GM12878 (cell line): Measurements from ENCODE around the gene CXorf38. TPM values are rescaled to one million over a fixed set of nuclear protein-coding genes. Genes with fewer than 3 reads are reported as not detected.

Experiments
- polyA plus RNA-seq, 11 experiments: library from polyadenylated mRNA; depleted of rRNA in 4 of 11; unstranded in 6 of 11; stranded (reverse) in 5 of 11; fragments of >200 nt; fragmentation: Nextera tagmentation in 4 of 11; fragmentation: Illumina TruSeq in 1 of 11; extraction: Ambion mirVana in 4 of 11; extraction: Trizol in 1 of 11; gene quantifications; 1 replicate in 1 of 11; 2 replicates in 10 of 11; pipeline versions ENCODE4 v1.2.1 to v1.2.3, GENCODE V29; 2011 to 2016; ENCODE audit warnings: inconsistent platforms in 2 of 11, missing spikeins in 2 of 11, low read depth in 1 of 11
- total RNA-seq, 4 experiments: library from RNA; depleted of rRNA in 3 of 4; stranded (reverse); fragments of >200 nt in 3 of 4; fragmentation: Illumina TruSeq in 1 of 4; extraction: Trizol in 1 of 4; gene quantifications; 2 replicates each; pipeline versions ENCODE4 v1.2.1 to v1.2.3, GENCODE V29; 2013 to 2021
- TF ChIP-seq, protein P1 (sequence below): IDR thresholded peaks from 2 replicates; pipeline ENCODE4 v1.6.1; 2011; ENCODE audit warnings: borderline replicate concordance, low read depth, mild to moderate bottlenecking, moderate library complexity, mixed read lengths, low read length; ENCODE audit not compliant: insufficient read depth; ENCODE audit errors: extremely low read length

Gene CXorf38
- total and polyA plus RNA-seq, 10 of the 15 experiments (the other 5 are each of a cell fraction or from before 2014, with no cell fraction given) = 2.2 to 50.1 (median 18.8) TPM

DNA sequence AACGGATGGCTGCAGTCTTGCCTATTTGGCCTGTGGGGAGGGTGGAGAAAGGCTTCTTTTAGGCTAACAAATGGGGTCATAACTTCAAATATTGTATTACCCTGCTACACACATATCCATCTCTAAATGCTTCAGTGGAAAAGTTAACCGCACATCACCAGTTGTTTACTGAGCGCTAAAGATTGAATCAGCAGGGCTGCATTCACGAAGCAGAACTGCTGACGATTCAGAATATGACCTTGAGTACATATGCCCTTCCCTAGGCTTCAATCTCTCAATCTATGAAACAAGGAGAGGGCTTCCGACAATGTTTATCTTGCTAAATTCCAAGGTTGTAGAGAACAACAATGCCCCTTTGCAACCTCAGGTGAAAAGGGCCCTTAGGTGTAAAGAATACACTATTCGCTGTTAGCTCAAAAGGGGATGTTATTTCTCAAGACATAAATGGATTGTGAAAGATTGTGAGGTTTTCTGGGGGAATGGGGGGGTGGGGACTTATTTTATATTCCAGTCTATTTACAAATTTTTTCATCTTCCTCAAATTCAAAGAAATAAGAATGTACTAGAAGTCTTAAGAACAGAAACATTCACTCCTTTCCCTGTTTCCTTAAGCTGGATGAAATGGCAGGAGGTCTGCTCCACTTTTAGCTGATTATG lies 69.2 kb downstream of the CXorf38 start (continued):
- TF ChIP-seq, protein P1, sequence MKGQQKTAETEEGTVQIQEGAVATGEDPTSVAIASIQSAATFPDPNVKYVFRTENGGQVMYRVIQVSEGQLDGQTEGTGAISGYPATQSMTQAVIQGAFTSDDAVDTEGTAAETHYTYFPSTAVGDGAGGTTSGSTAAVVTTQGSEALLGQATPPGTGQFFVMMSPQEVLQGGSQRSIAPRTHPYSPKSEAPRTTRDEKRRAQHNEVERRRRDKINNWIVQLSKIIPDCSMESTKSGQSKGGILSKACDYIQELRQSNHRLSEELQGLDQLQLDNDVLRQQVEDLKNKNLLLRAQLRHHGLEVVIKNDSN = no peak

Other genes with a start within 250 kb of the CXorf38 start
- gene ATP6AP2, start 66.6 kb downstream of the CXorf38 start, total RNA-seq (2014; rRNA removed) = 36.3 and 46.0 TPM in 2 replicates
- gene ATP6AP2, start 66.6 kb downstream of the CXorf38 start, total RNA-seq (2014; rRNA removed; fragmentation: Illumina TruSeq; extraction: Trizol) = 47.4 and 50.0 TPM in 2 replicates
- 52.4 and 59.4 TPM in 2 replicates for gene ATP6AP2, start 66.6 kb downstream of the CXorf38 start, total RNA-seq (2021)
- gene ATP6AP2, start 66.6 kb downstream of the CXorf38 start, polyA plus RNA-seq (2011; rRNA removed) = 132 and 141 TPM in 2 replicates
- gene ATP6AP2, start 66.6 kb downstream of the CXorf38 start, polyA plus RNA-seq (2014; fragmentation: Illumina TruSeq; extraction: Trizol) = 88.1 and 94.4 TPM in 2 replicates
- gene ATP6AP2, start 66.6 kb downstream of the CXorf38 start, polyA plus RNA-seq (2014; fragmentation: Nextera tagmentation; extraction: Ambion mirVana) = 10 to 100 TPM; 45.5 to 59.5 TPM
- gene ATP6AP2, start 66.6 kb downstream of the CXorf38 start, polyA plus RNA-seq (2014; rRNA removed) = 35.3 and 42.5 TPM in 2 replicates
- 100 to 1,000 TPM; 121 to 130 TPM for gene ATP6AP2, start 66.6 kb downstream of the CXorf38 start, polyA plus RNA-seq (2016; fragmentation: Nextera tagmentation; extraction: Ambion mirVana)
- not detected in 2 replicates for gene MPC1L, start 24.1 kb downstream of the CXorf38 start, total RNA-seq (2014; rRNA removed)
- gene MPC1L, start 24.1 kb downstream of the CXorf38 start, total RNA-seq (2014; rRNA removed; fragmentation: Illumina TruSeq; extraction: Trizol) = not detected in 2 replicates
- gene MPC1L, start 24.1 kb downstream of the CXorf38 start, total RNA-seq (2021) = not detected in 2 replicates
- not detected in 2 replicates for gene MPC1L, start 24.1 kb downstream of the CXorf38 start, polyA plus RNA-seq (2011; rRNA removed)
- not detected in 2 replicates for gene MPC1L, start 24.1 kb downstream of the CXorf38 start, polyA plus RNA-seq (2014; fragmentation: Illumina TruSeq; extraction: Trizol)
- not detected for gene MPC1L, start 24.1 kb downstream of the CXorf38 start, polyA plus RNA-seq (2014; fragmentation: Nextera tagmentation; extraction: Ambion mirVana)
- gene MPC1L, start 24.1 kb downstream of the CXorf38 start, polyA plus RNA-seq (2014; rRNA removed) = not detected in 2 replicates
- gene MPC1L, start 24.1 kb downstream of the CXorf38 start, polyA plus RNA-seq (2016; fragmentation: Nextera tagmentation; extraction: Ambion mirVana) = not detected
- 30.7 and 31.7 TPM in 2 replicates for gene MED14, start 88.0 kb upstream of the CXorf38 start, total RNA-seq (2014; rRNA removed)
- 26.1 and 29.8 TPM in 2 replicates for gene MED14, start 88.0 kb upstream of the CXorf38 start, total RNA-seq (2014; rRNA removed; fragmentation: Illumina TruSeq; extraction: Trizol)
- 43.9 and 46.6 TPM in 2 replicates for gene MED14, start 88.0 kb upstream of the CXorf38 start, total RNA-seq (2021)
- 71.7 and 99.4 TPM in 2 replicates for gene MED14, start 88.0 kb upstream of the CXorf38 start, polyA plus RNA-seq (2011; rRNA removed)
- 47.4 and 48.4 TPM in 2 replicates for gene MED14, start 88.0 kb upstream of the CXorf38 start, polyA plus RNA-seq (2014; fragmentation: Illumina TruSeq; extraction: Trizol)
- 10 to 100 TPM in 1 of 2 experiments, 1 to 10 TPM in 1; 8.8 to 17.0 TPM for gene MED14, start 88.0 kb upstream of the CXorf38 start, polyA plus RNA-seq (2014; fragmentation: Nextera tagmentation; extraction: Ambion mirVana)
- gene MED14, start 88.0 kb upstream of the CXorf38 start, polyA plus RNA-seq (2014; rRNA removed) = 33.5 and 34.8 TPM in 2 replicates
- 10 to 100 TPM; 22.5 to 27.1 TPM for gene MED14, start 88.0 kb upstream of the CXorf38 start, polyA plus RNA-seq (2016; fragmentation: Nextera tagmentation; extraction: Ambion mirVana)